Stimulated activated naive B cell treated with anti-CD40 and anti-IgM and Interleukin-4, amounts not matched to agents 10 μg/mL and 1 μg/mL and 100 μg/mL, for 72 hours (primary cell): ENCODE data around the gene CCDC149.

Experiments used
- ATAC-seq, 2 donors: fragments of 150-1000 bp; cut with Tn5 transposase; replicated peaks; 2 replicates each; pipeline ENCODE4 v1.10.0; 2021; ENCODE audit warnings: moderate library complexity in 1 of 2
- DNase-seq: peaks from one replicate; pipeline ENCODE4 v3.0.0; 2021
- H3K27ac Mint-ChIP-seq: one replicate; pipeline ENCODE4 v1.8.0; 2022; ENCODE audit warnings: mild to moderate bottlenecking, mixed read lengths
- H3K27me3 Mint-ChIP-seq, 2 donors: one replicate each; pipeline ENCODE4 v1.8.0; 2022; ENCODE audit warnings: mixed read lengths in 2 of 2
- H3K36me3 Mint-ChIP-seq, 2 donors: one replicate each; pipeline ENCODE4 v1.8.0; 2022; ENCODE audit warnings: mixed read lengths in 2 of 2, mild to moderate bottlenecking in 1 of 2
- H3K4me1 Mint-ChIP-seq, 2 donors: one replicate each; pipeline ENCODE4 v1.8.0; 2022; ENCODE audit warnings: mixed read lengths in 2 of 2, mild to moderate bottlenecking in 1 of 2
- H3K4me3 Mint-ChIP-seq, 2 donors: one replicate each; pipeline ENCODE4 v1.8.0; 2022; ENCODE audit warnings: mild to moderate bottlenecking in 2 of 2, mixed read lengths in 2 of 2, moderate library complexity in 1 of 2
- H3K9me3 Mint-ChIP-seq, 2 donors: one replicate each; pipeline ENCODE4 v1.8.0; 2022; ENCODE audit warnings: mixed read lengths in 2 of 2, mild to moderate bottlenecking in 1 of 2

The CCDC149 gene

DNA sequence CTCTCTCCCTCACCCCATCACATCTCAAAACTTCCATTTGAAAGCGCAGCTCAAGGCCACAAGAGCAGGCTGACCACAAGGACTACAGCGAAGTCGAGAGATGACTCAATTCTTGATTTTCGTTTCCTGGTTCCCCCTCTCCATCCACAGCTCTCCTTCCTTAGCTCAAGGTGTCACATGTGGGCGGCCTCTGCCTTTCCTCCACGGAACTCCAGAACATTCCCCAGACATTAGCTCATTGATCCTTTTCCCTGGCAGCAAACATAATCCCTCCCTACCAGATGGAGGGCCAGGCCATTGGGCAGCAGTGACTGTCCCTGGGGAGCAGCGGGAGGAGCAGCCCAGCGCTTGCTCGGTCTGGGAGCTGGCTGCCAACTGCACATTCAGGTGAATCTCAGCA is 56.3 kb downstream of the CCDC149 start:
- Mint-ChIP-seq H3K27ac (no peak overlapping the region), H3K4me1 (no peaks in the 10 kb centered on the region), H3K4me3 (no peak overlapping the region), H3K36me3 (no peaks in the 10 kb centered on the region), H3K9me3 (peaks cover 0 to 3% of the 10 kb centered on the region in 2 donors), H3K27me3 (peaks cover 0 to 5% of the 10 kb centered on the region in 2 donors)
- ATAC-seq (no peak), DNase-seq (no peak)

DNA sequence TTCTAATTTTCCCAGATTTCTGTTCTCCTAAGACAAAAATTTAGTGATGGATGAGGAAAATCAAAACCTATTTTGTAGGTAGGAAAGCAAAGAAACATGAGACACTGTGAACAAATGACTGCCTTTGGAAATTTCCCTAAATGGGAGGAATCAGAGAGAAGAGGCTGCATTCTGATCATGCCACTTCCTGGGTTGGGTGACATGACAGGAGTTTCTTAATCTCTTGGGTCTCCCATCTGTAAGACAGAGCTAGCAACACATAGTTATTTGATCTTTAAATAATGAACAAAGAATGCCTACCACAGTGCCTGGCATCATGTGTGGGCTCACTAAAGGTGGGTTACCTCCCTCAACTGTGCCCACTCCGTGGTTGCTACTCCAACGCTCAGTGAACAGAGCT is 57.1 kb downstream of the CCDC149 start:
- no peak for DNase-seq
- Mint-ChIP-seq H3K27ac (no peak overlapping the region), H3K27me3 (peaks cover 0 to 5% of the 10 kb centered on the region in 2 donors)

GRCh38 chr4:24853142-24853541 is 59.7 kb downstream of the CCDC149 start:
- Mint-ChIP-seq H3K27ac (no peak overlapping the region), H3K4me3 (no peak overlapping the region), H3K27me3 (peaks cover 0 to 5% of the 10 kb centered on the region in 2 donors), H3K36me3 (no peaks in the 10 kb centered on the region), H3K9me3 (no peaks in the 10 kb centered on the region), H3K4me1 (no peaks in the 10 kb centered on the region)
- no peak for ATAC-seq
- DNase-seq: no peak

More for the DNA sequence above, 57.1 kb downstream of the CCDC149 start:
- Mint-ChIP-seq H3K36me3 (no peaks in the 10 kb centered on the region), H3K4me1 (no peaks in the 10 kb centered on the region), H3K4me3 (no peak overlapping the region), H3K9me3 (peaks cover 0 to 3% of the 10 kb centered on the region in 2 donors)
- ATAC-seq: no peak

DNA sequence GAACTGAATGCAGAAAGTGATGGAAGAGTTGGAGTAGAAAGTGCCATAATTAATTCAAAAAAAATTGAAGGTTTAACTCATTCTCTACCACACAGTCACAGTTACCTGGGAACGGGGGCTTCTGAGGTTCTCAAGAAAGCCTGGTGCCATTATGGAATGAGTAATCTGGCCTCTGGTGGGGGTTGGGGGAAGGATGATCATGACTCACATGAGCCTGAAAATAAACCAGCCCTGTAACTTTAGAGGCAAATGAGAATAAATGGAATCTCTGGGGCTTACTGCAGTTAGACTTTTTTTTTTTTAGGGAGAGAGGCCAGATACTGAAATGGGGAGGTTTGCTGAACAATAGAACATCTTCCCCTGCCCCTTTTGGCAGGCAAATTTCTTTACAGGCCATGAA is 62.2 kb downstream of the CCDC149 start:
- Mint-ChIP-seq H3K36me3 (no peaks in the 10 kb centered on the region), H3K9me3 (no peaks in the 10 kb centered on the region), H3K4me3 (no peak overlapping the region), H3K27ac (no peak overlapping the region), H3K4me1 (no peaks in the 10 kb centered on the region), H3K27me3 (peaks cover 0 to 5% of the 10 kb centered on the region in 2 donors)
- no peak for DNase-seq
- ATAC-seq: no peak

DNA sequence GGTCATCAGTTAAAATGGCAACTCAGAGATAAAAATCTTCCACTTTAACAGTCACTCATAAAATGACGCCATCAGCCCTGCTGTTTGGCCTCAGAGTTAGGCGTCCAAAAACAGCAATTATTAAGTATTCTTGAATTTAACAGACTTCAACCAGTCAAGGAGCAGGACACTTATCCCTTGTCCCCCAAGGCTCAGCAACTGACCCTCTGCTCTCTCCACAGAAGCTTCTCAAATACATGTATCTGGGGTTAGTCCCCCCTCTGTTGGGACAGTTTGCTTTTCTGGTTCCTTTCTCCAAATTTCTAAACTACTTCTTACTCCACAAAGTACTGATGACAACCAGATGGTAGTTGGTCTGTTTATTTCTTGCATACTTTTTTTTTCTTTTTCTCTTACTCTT is 63.1 kb downstream of the CCDC149 start:
- H3K4me3 Mint-ChIP-seq: no peak overlapping the region
- H3K27me3 Mint-ChIP-seq: peaks cover 0 to 5% of the 10 kb centered on the region in 2 donors
- ATAC-seq (no peak), DNase-seq (no peak)
- H3K27ac Mint-ChIP-seq: no peak overlapping the region
- no peaks in the 10 kb centered on the region for H3K4me1 Mint-ChIP-seq
- no peaks in the 10 kb centered on the region for H3K9me3 Mint-ChIP-seq
- no peaks in the 10 kb centered on the region for H3K36me3 Mint-ChIP-seq

GRCh38 chr4:24849351-24849750 is 63.5 kb downstream of the CCDC149 start:
- Mint-ChIP-seq H3K27me3 (peaks cover 0 to 5% of the 10 kb centered on the region in 2 donors), H3K4me1 (no peaks in the 10 kb centered on the region), H3K36me3 (no peaks in the 10 kb centered on the region), H3K27ac (no peak overlapping the region), H3K9me3 (no peaks in the 10 kb centered on the region), H3K4me3 (no peak overlapping the region)
- ATAC-seq: no peak
- no peak for DNase-seq

GRCh38 chr4:24846716-24847115 is 66.1 kb downstream of the CCDC149 start:
- H3K9me3 Mint-ChIP-seq: no peaks in the 10 kb centered on the region
- H3K4me3 Mint-ChIP-seq: no peak overlapping the region
- no peaks in the 10 kb centered on the region for H3K27me3 Mint-ChIP-seq
- no peaks in the 10 kb centered on the region for H3K36me3 Mint-ChIP-seq
- H3K4me1 Mint-ChIP-seq: no peaks in the 10 kb centered on the region
- no peak for ATAC-seq
- no peak overlapping the region for H3K27ac Mint-ChIP-seq
- no peak for DNase-seq

DNA sequence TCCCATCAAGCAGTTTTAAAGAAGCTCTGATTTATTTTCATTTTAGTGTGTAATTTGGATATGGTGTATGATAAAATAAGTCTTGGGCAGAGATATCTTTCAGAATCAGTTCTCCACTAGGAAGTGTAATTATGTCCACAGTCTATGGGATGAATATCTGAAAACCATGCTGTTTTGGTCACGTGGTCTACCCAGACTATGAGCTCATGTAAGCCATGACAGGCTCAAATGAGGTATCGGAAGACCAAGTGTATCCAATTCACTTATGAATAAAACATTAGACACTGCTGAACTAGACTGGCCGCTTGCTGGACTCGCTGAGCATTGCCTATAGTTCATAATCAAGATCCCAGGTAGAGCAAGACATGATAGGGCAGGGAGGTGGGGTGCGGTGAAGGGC is 66.9 kb downstream of the CCDC149 start:
- Mint-ChIP-seq H3K9me3 (no peaks in the 10 kb centered on the region), H3K4me3 (no peak overlapping the region), H3K4me1 (peaks cover 1 to 2% of the 10 kb centered on the region in 2 donors), H3K27ac (no peak overlapping the region), H3K36me3 (no peaks in the 10 kb centered on the region), H3K27me3 (no peaks in the 10 kb centered on the region)
- ATAC-seq (no peak), DNase-seq (no peak)

DNA sequence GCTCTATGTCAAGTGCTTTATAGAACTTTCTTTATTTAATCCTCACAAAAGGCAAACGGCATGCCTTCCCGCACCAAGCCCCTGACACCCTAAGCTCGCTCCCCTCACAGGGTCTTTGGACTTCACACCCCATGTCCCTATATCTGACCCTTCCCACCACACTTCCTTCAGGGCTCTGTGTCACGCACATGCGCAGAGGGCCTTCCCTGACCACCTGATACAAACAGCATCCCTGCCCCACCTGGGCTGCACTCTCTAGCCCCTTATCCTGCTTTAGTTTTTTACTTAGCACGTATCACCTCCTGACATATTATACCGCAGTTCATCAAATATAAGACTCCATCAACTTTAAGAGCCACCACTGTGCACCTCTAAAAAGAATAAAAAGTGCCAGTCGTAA is 67.7 kb downstream of the CCDC149 start:
- ATAC-seq (no peak), DNase-seq (no peak)
- Mint-ChIP-seq H3K9me3 (no peaks in the 10 kb centered on the region), H3K36me3 (no peaks in the 10 kb centered on the region), H3K4me3 (no peak overlapping the region), H3K4me1 (peaks cover 5 to 6% of the 10 kb centered on the region in 2 donors), H3K27me3 (no peaks in the 10 kb centered on the region), H3K27ac (no peak overlapping the region)

DNA sequence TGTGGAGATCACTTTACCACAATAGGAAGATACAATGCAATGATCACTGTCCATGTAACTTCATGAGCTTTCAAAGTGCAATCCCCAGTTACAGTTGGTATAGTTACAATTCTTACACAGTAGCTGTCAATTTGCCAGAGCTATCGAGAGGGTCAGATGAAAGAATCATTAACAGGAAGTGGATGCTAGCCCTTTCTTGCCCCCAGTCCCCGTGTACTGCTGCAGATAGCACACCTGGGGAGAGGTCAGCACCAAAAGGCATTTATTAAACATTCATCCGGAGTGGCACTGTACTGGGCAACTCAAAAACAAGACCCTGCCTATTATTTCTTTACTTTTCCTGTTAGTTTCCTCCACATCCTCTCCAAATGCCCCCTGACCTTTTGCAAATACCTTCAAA is 69.7 kb downstream of the CCDC149 start:
- Mint-ChIP-seq H3K27ac (no peak overlapping the region), H3K27me3 (no peaks in the 10 kb centered on the region), H3K4me3 (no peak overlapping the region), H3K9me3 (no peaks in the 10 kb centered on the region), H3K4me1 (peaks cover 5 to 6% of the 10 kb centered on the region in 2 donors), H3K36me3 (no peaks in the 10 kb centered on the region)
- ATAC-seq: no peak
- no peak for DNase-seq

DNA sequence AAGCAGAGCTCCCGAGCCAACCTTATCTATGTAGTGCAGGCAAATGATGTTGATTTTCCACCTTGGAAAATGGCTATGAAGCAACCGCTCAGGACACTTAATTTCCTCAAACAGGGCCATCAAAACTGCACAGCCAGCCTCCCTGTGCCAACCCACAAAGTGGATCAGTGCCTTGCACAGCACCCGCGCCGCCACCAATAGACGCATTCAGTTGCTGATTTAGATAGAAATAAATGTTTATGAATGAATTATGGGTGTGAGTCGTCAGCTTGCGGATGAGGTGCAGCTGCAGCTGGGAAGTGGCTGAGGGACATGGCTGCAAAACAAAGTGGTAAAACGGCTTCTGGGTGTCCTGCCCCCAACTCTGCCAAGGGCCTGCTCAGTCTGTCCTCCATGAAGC is 70.5 kb downstream of the CCDC149 start:
- H3K9me3 Mint-ChIP-seq: no peaks in the 10 kb centered on the region
- ATAC-seq (no peak), DNase-seq (no peak)
- no peak overlapping the region for H3K4me3 Mint-ChIP-seq
- H3K27me3 Mint-ChIP-seq: no peaks in the 10 kb centered on the region
- H3K4me1 Mint-ChIP-seq: peaks cover 5 to 6% of the 10 kb centered on the region in 2 donors
- no peaks in the 10 kb centered on the region for H3K36me3 Mint-ChIP-seq
- H3K27ac Mint-ChIP-seq: no peak overlapping the region

DNA sequence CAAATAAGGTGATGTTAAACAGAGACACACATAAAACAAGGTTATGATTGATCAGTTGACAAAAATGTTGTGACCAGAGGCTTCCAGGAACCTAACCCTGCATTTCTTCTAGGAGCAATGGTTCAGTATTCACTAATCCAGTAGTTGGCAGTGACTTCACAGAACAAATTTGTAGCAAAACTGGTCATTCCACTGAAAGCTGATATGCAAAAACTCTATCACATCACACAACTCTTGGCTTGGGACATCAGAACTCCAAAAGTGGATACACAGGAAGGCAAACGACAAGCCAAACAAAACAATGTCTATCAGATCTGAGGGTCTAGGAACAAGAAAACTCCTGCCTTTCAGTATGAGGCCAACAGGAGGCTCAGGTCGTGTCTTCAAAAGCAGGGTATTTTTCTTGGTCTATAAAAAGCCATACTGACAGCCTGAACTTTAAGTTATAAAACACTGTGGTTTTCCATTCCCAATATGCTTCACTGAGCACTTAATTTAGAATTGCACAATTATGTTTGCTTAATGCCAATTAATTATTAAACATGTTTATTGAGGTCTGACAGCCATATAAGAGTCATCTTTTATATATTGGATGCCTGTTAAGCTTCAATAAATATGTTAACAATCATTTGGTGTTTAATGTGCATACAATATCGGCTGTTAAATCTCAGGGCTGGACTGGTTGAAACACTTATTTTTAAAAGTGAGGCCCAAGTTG is 71.9 kb downstream of the CCDC149 start:
- peak; percentile 26 to 39 for ATAC-seq
- H3K36me3 Mint-ChIP-seq: no peaks in the 10 kb centered on the region

DNA sequence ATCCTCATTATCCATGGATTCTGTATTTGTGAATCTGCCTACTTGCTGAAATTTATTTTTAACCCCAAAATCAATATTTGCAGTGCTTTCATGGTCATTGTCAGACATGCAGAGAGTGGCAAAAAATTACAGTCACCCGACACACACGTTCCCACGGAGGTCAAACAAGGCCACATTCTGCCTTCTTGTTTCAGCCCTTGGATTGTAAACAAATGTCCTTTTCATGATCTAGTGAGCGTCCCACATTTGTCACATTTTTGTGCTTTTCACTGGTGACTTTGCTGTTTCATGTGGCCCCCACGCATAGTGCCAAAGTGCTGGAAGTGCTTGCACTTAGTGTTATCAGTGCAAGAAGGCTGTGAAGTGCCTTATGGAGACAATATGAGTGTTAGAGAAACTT is 72.5 kb downstream of the CCDC149 start:
- H3K9me3 Mint-ChIP-seq: no peaks in the 10 kb centered on the region
- H3K27me3 Mint-ChIP-seq: no peaks in the 10 kb centered on the region
- ATAC-seq (no peak), DNase-seq (no peak)
- H3K4me3 Mint-ChIP-seq: no peak overlapping the region
- no peak overlapping the region for H3K27ac Mint-ChIP-seq
- peaks cover 5 to 6% of the 10 kb centered on the region in 2 donors for H3K4me1 Mint-ChIP-seq
- no peaks in the 10 kb centered on the region for H3K36me3 Mint-ChIP-seq

More for the DNA sequence above, 71.9 kb downstream of the CCDC149 start:
- Mint-ChIP-seq H3K27me3 (no peaks in the 10 kb centered on the region), H3K27ac (no peak overlapping the region), H3K4me3 (no peak overlapping the region), H3K4me1 (peaks cover 5 to 6% of the 10 kb centered on the region in 2 donors), H3K9me3 (no peaks in the 10 kb centered on the region)
- DNase-seq: no peak

- Mint-ChIP-seq H3K4me3 (no peak overlapping the region), H3K9me3 (no peaks in the 10 kb centered on the region), H3K36me3 (no peaks in the 10 kb centered on the region), H3K4me1 (peaks cover 5 to 6% of the 10 kb centered on the region in 2 donors), H3K27ac (no peak overlapping the region), H3K27me3 (no peaks in the 10 kb centered on the region)
- DNase-seq: no peak
- ATAC-seq: no peak
These were observed 75.1 kb downstream of the CCDC149 start for GRCh38 chr4:24837781-24838180.

GRCh38 chr4:24837336-24837735 is 75.5 kb downstream of the CCDC149 start:
- H3K36me3 Mint-ChIP-seq: no peaks in the 10 kb centered on the region
- no peak overlapping the region for H3K27ac Mint-ChIP-seq
- DNase-seq: no peak
- ATAC-seq: no peak
- peaks cover 5 to 6% of the 10 kb centered on the region in 2 donors for H3K4me1 Mint-ChIP-seq
- no peak overlapping the region for H3K4me3 Mint-ChIP-seq
- no peaks in the 10 kb centered on the region for H3K27me3 Mint-ChIP-seq
- no peaks in the 10 kb centered on the region for H3K9me3 Mint-ChIP-seq
